GM12878 (cell line): ENCODE data around the gene NFKBIZ. TPM values are rescaled to one million over a fixed set of nuclear protein-coding genes. Genes with fewer than 3 reads are reported as not detected.

Experiments used
- ATAC-seq: fragments of 200-7000 bp; cut with Tn5 transposase; 3 replicates; pipeline ENCODE4 v1.9.1; 2020; ENCODE audit warnings: mild to moderate bottlenecking, moderate library complexity
- BruUV-seq: library from RNA; stranded (reverse); fragments of 400-500 nt; replicated peaks from 2 replicates; lab custom pipeline; 2021; lab: Mats Ljungman, UMichigan
- CTCF ChIA-PET: fragments of 300-600 bp; sonication (Branson Sonifier 250); formaldehyde crosslinking; extraction: SDS; loops from one replicate; lab custom pipeline; 2021; ENCODE audit warnings: inconsistent platforms; lab: Yijun Ruan, JAX
- POLR2A ChIA-PET: fragments of 350-600 bp; formaldehyde crosslinking; extraction: SDS; loops from one replicate; lab custom pipeline; 2021; ENCODE audit warnings: inconsistent platforms; lab: Charles Lee
- RAD21 ChIA-PET: fragments of 300-600 bp; sonication (Branson Sonifier 250); formaldehyde crosslinking; loops from one replicate; lab custom pipeline; 2023; ENCODE audit warnings: antibody characterized with exemption; ENCODE audit not compliant: unreplicated experiment; lab: Charles Lee
- SMC1A ChIA-PET: fragments of 300-600 bp; sonication (Branson Sonifier 250); formaldehyde crosslinking; loops from one replicate; lab custom pipeline; 2023; ENCODE audit not compliant: unreplicated experiment, uncharacterized antibody; lab: Charles Lee
- DNase-seq: peaks from one replicate; pipeline ENCODE4 v3.0.0-alpha.2; 2011; ENCODE audit warnings: low read depth, low spot score
- FAIRE-seq: peaks from 3 replicates; lab custom pipeline; 2011; peaks lifted over from hg19 to GRCh38; lab: Jason Lieb, UNC
- H2AFZ ChIP-seq: 2 replicates; pipeline ENCODE4 v1.6.0; 2011; ENCODE audit warnings: low read depth, low read length, control low read depth; ENCODE audit not compliant: control insufficient read depth
- H3K27ac ChIP-seq: 2 replicates; pipeline ENCODE4 v1.5.1; 2011; ENCODE audit warnings: control low read depth; ENCODE audit not compliant: control insufficient read depth, insufficient read depth
- H3K27me3 ChIP-seq, 2 experiments: replicated peaks in 1 of 2; 2 replicates each; pipeline versions ENCODE4 v1.6.0 to v1.6.1; 2011; ENCODE audit warnings: low read length in 1 of 2; ENCODE audit not compliant: control insufficient read depth in 2 of 2, insufficient read depth in 2 of 2
- H3K36me3 ChIP-seq, 2 experiments: 2 replicates each; pipeline ENCODE4 v1.5.1; 2011; ENCODE audit warnings: low read length in 1 of 2; ENCODE audit not compliant: control insufficient read depth in 2 of 2, insufficient read depth in 2 of 2
- H3K4me1 ChIP-seq: 2 replicates; pipeline ENCODE4 v1.6.1; 2011; ENCODE audit warnings: mild to moderate bottlenecking, low read length, moderate library complexity, mixed read lengths; ENCODE audit not compliant: control insufficient read depth, insufficient read depth
- H3K4me2 ChIP-seq: 2 replicates; pipeline ENCODE4 v1.6.0; 2011; ENCODE audit warnings: control low read depth; ENCODE audit not compliant: control insufficient read depth, insufficient read depth
- H3K4me3 ChIP-seq: fragments of 200-600 bp; sonication (generic); 2 replicates; pipeline ENCODE4 v1.5.1; 2016
- H3K79me2 ChIP-seq: 2 replicates; pipeline ENCODE4 v1.6.0; 2011; ENCODE audit warnings: low read length; ENCODE audit not compliant: control insufficient read depth, insufficient read depth
- H3K9ac ChIP-seq: 2 replicates; pipeline ENCODE4 v1.8.0; 2011; ENCODE audit warnings: low read length, control low read depth, mixed read lengths; ENCODE audit not compliant: control insufficient read depth, insufficient read depth
- H3K9me3 ChIP-seq: replicated peaks from 3 replicates; pipeline ENCODE4 v1.5.1; 2011; ENCODE audit warnings: mild to moderate bottlenecking, low read length; ENCODE audit not compliant: control insufficient read depth, insufficient read depth
- H4K20me1 ChIP-seq: 2 replicates; pipeline ENCODE4 v1.6.0; 2011; ENCODE audit not compliant: control insufficient read depth, insufficient read depth
- GATAD2B ChIP-seq: fragments of 450-650 bp; conservative IDR thresholded peaks from 2 replicates; pipeline ENCODE4 v1.6.1; 2017; ENCODE audit warnings: low read depth, mild to moderate bottlenecking, moderate library complexity
- NR2C1 ChIP-seq: fragments of 450-650 bp; IDR thresholded peaks from 2 replicates; pipeline ENCODE4 v1.6.1; 2017; ENCODE audit warnings: antibody characterized with exemption, mild to moderate bottlenecking, moderate library complexity
- STAT1 ChIP-seq: fragments of 450-650 bp; conservative IDR thresholded peaks from 2 replicates; pipeline ENCODE4 v1.6.1; 2014; ENCODE audit warnings: antibody characterized with exemption, mild to moderate bottlenecking
- ZNF384 ChIP-seq: IDR thresholded peaks from 2 replicates; pipeline ENCODE4 v1.6.1; 2012; ENCODE audit warnings: low read depth, mild to moderate bottlenecking, low read length, improper control_type of control experiment, borderline replicate concordance
- WGBS: methylation state at CpG from one replicate; pipeline ENCODE4 v1.1.6; 2016; ENCODE audit warnings: low lambda C conversion rate; ENCODE audit not compliant: insufficient replicate concordance, insufficient coverage; ENCODE audit errors: missing lambda C conversion rate; 5-methylcytosine and 5-hydroxymethylcytosine counted together
- in situ Hi-C: fragments of 300-500 bp; cut with MboI; formaldehyde crosslinking; loops from 9 replicates; pipeline ENCODE4 v1.14.3; 2018; ENCODE audit warnings: mixed read lengths
- intact Hi-C: fragments of 100-400 bp; cut with micrococcal nuclease; formaldehyde crosslinking; loops from one replicate; pipeline ENCODE4 v1.14.2; 2022; ENCODE audit not compliant: unreplicated experiment
- polyA plus RNA-seq, 11 experiments: library from polyadenylated mRNA; depleted of rRNA in 4 of 11; unstranded in 6 of 11; stranded (reverse) in 5 of 11; fragments of >200 nt; fragmentation: Nextera tagmentation in 4 of 11; fragmentation: Illumina TruSeq in 1 of 11; extraction: Ambion mirVana in 4 of 11; extraction: Trizol in 1 of 11; gene quantifications; 1 replicate in 1 of 11; 2 replicates in 10 of 11; pipeline versions ENCODE4 v1.2.1 to v1.2.3, GENCODE V29; 2011 to 2016; ENCODE audit warnings: inconsistent platforms in 2 of 11, missing spikeins in 2 of 11, low read depth in 1 of 11
- total RNA-seq, 4 experiments: library from RNA; depleted of rRNA in 3 of 4; stranded (reverse); fragments of >200 nt in 3 of 4; fragmentation: Illumina TruSeq in 1 of 4; extraction: Trizol in 1 of 4; gene quantifications; 2 replicates each; pipeline versions ENCODE4 v1.2.1 to v1.2.3, GENCODE V29; 2013 to 2021
- TF ChIP-seq, protein P1 (sequence below): fragments of 450-650 bp; IDR thresholded peaks from 2 replicates; pipeline ENCODE4 v1.6.1; 2017; ENCODE audit warnings: mild to moderate bottlenecking, moderate library complexity

NFKBIZ gene
- total and polyA plus RNA-seq, 10 of the 15 experiments (the other 5 are each of a cell fraction or from before 2014, with no cell fraction given), result 6.3 to 53.8 (median 17.3) TPM

DNA sequence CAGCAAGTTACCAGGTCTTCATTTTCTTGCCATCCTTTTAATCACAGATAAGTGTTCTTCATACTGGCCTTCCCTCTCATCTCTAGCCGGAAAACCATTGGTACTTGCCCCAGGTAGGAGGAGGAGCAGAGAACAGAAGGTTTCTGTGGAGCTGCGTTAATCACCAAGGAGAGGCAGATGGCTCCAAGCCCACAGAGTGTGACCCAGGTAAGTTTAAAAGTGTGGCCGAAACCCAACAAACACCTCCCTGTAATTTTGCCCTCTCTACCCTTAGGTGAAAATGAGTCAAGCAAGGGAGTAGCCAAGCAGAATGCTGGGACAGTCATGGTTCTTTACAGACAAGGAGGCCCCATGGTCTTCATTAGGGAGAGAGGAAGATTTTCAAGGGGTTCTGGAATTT, 37.3 kb downstream of the NFKBIZ start:
- H4K20me1 ChIP-seq, result no peaks in the 10 kb centered on the region
- no peaks in the 10 kb centered on the region; the same call in 2 of the 3 replicates for H3K9me3 ChIP-seq
- H3K9ac ChIP-seq, result no peak overlapping the region
- ChIA-PET POLR2A (no interaction called here), CTCF (no interaction called here), RAD21 (no interaction called here), SMC1A (interaction anchor here (0.7 kb wide), 1 partner anchor 23 kb away, joined by 4 read pairs; no protein-coding TSS in a partner anchor)
- DNase-seq, result no peak
- H3K4me3 ChIP-seq, result no peak overlapping the region
- H3K27ac ChIP-seq, result no peak overlapping the region
- H3K4me1 ChIP-seq, result no peaks in the 10 kb centered on the region
- TF ChIP-seq, protein P1, sequence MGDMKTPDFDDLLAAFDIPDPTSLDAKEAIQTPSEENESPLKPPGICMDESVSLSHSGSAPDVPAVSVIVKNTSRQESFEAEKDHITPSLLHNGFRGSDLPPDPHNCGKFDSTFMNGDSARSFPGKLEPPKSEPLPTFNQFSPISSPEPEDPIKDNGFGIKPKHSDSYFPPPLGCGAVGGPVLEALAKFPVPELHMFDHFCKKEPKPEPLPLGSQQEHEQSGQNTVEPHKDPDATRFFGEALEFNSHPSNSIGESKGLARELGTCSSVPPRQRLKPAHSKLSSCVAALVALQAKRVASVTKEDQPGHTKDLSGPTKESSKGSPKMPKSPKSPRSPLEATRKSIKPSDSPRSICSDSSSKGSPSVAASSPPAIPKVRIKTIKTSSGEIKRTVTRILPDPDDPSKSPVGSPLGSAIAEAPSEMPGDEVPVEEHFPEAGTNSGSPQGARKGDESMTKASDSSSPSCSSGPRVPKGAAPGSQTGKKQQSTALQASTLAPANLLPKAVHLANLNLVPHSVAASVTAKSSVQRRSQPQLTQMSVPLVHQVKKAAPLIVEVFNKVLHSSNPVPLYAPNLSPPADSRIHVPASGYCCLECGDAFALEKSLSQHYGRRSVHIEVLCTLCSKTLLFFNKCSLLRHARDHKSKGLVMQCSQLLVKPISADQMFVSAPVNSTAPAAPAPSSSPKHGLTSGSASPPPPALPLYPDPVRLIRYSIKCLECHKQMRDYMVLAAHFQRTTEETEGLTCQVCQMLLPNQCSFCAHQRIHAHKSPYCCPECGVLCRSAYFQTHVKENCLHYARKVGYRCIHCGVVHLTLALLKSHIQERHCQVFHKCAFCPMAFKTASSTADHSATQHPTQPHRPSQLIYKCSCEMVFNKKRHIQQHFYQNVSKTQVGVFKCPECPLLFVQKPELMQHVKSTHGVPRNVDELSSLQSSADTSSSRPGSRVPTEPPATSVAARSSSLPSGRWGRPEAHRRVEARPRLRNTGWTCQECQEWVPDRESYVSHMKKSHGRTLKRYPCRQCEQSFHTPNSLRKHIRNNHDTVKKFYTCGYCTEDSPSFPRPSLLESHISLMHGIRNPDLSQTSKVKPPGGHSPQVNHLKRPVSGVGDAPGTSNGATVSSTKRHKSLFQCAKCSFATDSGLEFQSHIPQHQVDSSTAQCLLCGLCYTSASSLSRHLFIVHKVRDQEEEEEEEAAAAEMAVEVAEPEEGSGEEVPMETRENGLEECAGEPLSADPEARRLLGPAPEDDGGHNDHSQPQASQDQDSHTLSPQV, result no peak
- no peak for TF ChIP-seq ZNF384
- no peak for TF ChIP-seq STAT1
- no peak for TF ChIP-seq GATAD2B
- no peak for TF ChIP-seq NR2C1
- intact Hi-C loops (no loop called here), in situ Hi-C loops (no loop called here)
- H3K79me2 ChIP-seq, result no peaks in the 10 kb centered on the region
- BruUV-seq, result no TSS peak
- FAIRE-seq, result no peak
- no peaks in the 10 kb centered on the region for H3K27me3 ChIP-seq
- no peak for ATAC-seq
- WGBS, result 78% methylated on average over 3 of the region's 3 CpGs
- no peak overlapping the region for H3K4me2 ChIP-seq
- H2AFZ ChIP-seq, result no peak overlapping the region
- H3K36me3 ChIP-seq, result no peaks in the 10 kb centered on the region
